Fibroblast of skin of scalp (primary cell): ENCODE data around the gene PTRH2.

Source experiments
- DNase-seq: peaks from one replicate; pipeline ENCODE4 v3.0.0-alpha.2; 2013

Gene PTRH2

GRCh38 chr17:59719526-59719925 lies 12.3 kb upstream of the PTRH2 start:
- no peak for DNase-seq

- DNase-seq = no peak
Observed at GRCh38 chr17:59716427-59716826, 9.2 kb upstream of the PTRH2 start.

GRCh38 chr17:59714255-59714654 lies 7.0 kb upstream of the PTRH2 start:
- no peak for DNase-seq

GRCh38 chr17:59712862-59713261 lies 5.6 kb upstream of the PTRH2 start:
- DNase-seq = no peak

- DNase-seq = no peak
Observed at GRCh38 chr17:59711936-59712335, 4.7 kb upstream of the PTRH2 start.

- no peak for DNase-seq
Observed at GRCh38 chr17:59707971-59708430, 771 bp upstream of the PTRH2 start.

GRCh38 chr17:59702304-59702703 lies 4.9 kb downstream of the PTRH2 start:
- DNase-seq = no peak

GRCh38 chr17:59699786-59700185 lies 7.4 kb downstream of the PTRH2 start:
- DNase-seq = no peak

GRCh38 chr17:59699218-59699617 lies 8.0 kb downstream of the PTRH2 start:
- DNase-seq = no peak

- no peak for DNase-seq
Observed at GRCh38 chr17:59698143-59698542, 9.1 kb downstream of the PTRH2 start.

GRCh38 chr17:59696682-59697277 lies 10.4 kb downstream of the PTRH2 start:
- no peak for DNase-seq

GRCh38 chr17:59695945-59696681 lies 11.1 kb downstream of the PTRH2 start:
- peak; percentile 7 for DNase-seq

- DNase-seq = no peak
Observed at GRCh38 chr17:59694344-59694743, 12.9 kb downstream of the PTRH2 start.

GRCh38 chr17:59693582-59693981 lies 13.6 kb downstream of the PTRH2 start:
- DNase-seq = no peak

GRCh38 chr17:59688496-59688895 lies 18.7 kb downstream of the PTRH2 start:
- DNase-seq = no peak

GRCh38 chr17:59688008-59688407 lies 19.2 kb downstream of the PTRH2 start:
- no peak for DNase-seq

- DNase-seq = no peak
Observed at GRCh38 chr17:59684967-59685366, 22.3 kb downstream of the PTRH2 start.

GRCh38 chr17:59683283-59683682 lies 23.9 kb downstream of the PTRH2 start:
- no peak for DNase-seq

GRCh38 chr17:59680314-59680713 lies 26.9 kb downstream of the PTRH2 start:
- peak; percentile 66 for DNase-seq

GRCh38 chr17:59678918-59679317 lies 28.3 kb downstream of the PTRH2 start:
- DNase-seq = no peak

- DNase-seq = peak; percentile 51
Observed at GRCh38 chr17:59676716-59677115, 30.5 kb downstream of the PTRH2 start.

- no peak for DNase-seq
Observed at GRCh38 chr17:59675231-59675630, 32.0 kb downstream of the PTRH2 start.

- DNase-seq = no peak
Observed at GRCh38 chr17:59671386-59671785, 35.8 kb downstream of the PTRH2 start.

GRCh38 chr17:59669944-59670343 lies 37.3 kb downstream of the PTRH2 start:
- DNase-seq = no peak
